ENCODE results near the gene CNOT2. TPM values are rescaled to one million over a fixed set of nuclear protein-coding genes. Genes with fewer than 3 reads are reported as not detected.
"Not testable (repeated sequence)": the region's sequence is repeated elsewhere in the genome, so short reads cannot be mapped to it uniquely, and the experiment has no call there.

CNOT2 gene
- total RNA-seq, 1 experiment from 2014 or later = 99.4 TPM

DNA sequence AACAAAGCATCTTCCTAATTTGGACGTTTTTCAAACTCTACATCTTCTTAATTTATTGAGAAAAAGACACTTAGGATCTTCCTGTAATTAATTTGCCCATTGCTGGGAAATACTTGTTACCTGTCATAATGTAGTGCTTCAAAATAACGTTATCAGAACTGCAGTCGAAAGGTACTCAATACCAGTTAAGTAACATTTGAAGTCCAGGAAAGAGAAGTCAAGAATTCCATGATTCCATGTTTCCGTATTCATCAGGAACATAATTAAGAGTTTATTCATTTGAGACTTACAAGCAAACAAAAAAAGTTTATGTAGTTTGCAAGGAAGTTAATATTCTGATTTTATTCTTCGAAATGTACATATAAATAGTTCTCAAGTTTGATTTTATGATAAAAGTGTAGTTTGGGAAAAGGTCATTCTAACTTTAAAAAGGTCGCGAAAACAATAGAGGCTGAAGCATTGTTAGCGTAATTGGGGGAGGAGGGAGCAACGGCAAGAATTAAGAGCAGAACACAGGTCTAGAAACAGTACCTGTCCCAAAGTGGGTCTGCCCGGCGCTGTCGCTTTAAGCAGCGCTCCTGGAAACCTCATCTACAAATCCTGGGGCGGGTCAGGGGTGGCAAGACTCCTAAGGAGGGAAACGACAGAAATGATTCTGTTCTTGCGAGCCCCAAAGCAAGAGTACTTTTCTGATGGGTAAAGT is 121.6 kb downstream of the CNOT2 start:
- no peak for DNase-seq (ENCODE audit: low read depth)

GRCh38 chr12:70365398-70365647 is 122.1 kb downstream of the CNOT2 start:
- DNase-seq (ENCODE audit: low read depth) = no peak

GRCh38 chr12:70365648-70366518 is 122.7 kb downstream of the CNOT2 start, which contains the start of gene KCNMB4:
TSS of gene KCNMB4 (plus strand) at chr12:70366290. CDS start at chr12:70366735, 445 bp downstream.
- peak; percentile 16 for DNase-seq (ENCODE audit: low read depth)

DNA sequence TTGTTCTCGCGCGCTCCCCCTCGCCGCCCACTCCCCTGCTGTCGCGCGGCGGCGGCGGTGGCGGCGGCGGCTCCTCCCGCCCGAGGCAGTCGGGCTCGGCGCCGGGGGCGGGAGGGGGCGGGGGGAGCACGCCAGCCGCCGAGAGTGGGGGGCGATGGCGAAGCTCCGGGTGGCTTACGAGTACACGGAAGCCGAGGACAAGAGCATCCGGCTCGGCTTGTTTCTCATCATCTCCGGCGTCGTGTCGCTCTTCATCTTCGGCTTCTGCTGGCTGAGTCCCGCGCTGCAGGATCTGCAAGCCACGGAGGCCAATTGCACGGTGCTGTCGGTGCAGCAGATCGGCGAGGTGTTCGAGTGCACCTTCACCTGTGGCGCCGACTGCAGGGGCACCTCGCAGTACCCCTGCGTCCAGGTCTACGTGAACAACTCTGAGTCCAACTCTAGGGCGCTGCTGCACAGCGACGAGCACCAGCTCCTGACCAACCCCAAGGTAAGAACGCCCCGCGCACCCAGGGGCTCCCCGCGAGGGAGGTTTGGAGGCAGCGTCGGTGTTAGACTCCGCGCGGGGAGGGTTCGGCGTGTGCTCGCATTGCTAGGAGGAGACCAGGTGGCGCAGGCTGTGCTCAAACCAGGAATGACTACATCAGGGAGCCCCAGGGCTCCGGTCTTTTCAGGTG is 123.5 kb downstream of the CNOT2 start:
- peak; percentile 31 for DNase-seq (ENCODE audit: low read depth)

DNA sequence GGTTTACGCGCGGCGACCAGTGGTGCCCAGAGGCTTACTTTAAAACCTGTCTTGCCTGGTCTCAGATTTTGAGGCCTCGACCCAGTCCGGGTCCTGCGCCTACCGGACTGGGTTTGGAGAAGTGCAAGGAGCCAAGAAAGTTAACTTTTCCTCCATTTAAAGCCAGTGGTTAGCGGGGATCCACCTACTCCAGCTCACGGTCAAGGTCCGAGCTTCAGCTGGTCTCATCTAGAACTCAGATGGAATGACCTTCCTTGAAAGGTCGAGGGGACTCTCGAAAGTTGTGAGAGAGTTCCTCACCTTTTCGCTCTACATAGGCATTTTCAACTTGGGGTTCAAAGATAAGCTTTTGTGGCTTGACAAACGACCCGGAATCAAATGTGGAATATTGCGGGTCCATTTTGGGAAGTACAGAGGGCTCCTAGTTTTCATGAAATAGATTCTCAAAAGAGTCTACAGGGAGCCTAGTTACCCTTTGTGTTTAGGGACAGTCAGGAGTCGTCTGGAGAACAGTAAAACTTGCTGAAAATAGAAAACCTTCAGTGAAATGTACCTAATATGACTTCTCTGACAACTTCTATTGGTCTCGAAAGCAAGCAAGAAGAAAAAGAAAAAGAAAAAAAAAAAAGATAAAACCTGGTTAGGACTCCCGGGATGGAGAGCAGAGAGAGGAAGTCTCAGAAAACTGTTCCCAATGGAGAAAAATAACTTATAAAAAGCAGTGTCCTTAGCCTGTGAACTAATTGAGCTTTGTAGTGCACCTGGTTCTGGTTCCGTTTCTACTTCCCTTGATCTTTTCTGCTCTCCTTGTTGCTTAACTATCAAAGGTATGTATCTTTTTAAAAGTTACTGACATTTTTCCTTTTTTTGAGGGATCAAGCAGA is 124.3 kb downstream of the CNOT2 start:
- DNase-seq (ENCODE audit: low read depth) = no peak

DNA sequence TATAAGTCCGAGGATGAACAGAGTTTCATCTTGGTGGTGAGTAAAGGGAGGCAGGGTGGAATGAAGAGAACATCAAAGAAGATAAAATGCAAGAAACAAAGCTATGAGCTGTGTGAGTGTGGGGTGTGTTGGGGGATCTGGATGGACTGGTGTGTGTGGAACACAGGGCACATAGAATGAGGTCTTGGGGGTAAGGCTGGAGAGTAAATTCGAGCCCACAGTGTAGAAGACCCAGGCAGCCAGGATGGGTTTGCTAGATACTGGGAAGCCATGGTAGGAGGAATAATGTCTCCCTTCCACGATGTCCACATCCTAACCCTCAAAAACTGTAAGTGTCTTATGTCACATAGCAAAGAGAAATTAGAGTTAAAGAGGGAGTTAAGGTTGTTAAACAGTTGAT is 129.6 kb downstream of the CNOT2 start:
- DNase-seq (ENCODE audit: low read depth) = no peak

- no peak for DNase-seq (ENCODE audit: low read depth)
Observed at GRCh38 chr12:70379846-70380245, 136.6 kb downstream of the CNOT2 start.

- DNase-seq (ENCODE audit: low read depth) = no peak
Observed at GRCh38 chr12:70383484-70383883, 140.3 kb downstream of the CNOT2 start.

DNA sequence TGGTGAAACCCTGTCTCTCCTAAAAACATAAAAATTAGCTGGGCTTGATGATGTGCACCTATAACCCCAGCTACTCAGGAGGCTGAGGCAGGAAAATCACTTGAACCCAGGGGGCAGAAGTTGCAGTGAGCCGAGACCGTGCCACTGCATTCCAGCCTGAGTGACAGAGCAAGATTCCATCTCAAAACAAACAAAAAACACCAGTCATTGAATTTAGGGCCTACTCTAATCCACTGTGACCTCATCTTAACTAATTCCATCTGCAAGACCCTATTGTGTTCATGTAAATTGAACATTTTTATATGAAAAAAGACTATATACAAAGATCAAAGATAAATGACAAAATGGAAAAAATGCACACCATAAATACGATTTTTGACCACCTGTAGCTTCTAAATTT is 140.7 kb downstream of the CNOT2 start:
- no peak for DNase-seq (ENCODE audit: low read depth)

GRCh38 chr12:70386771-70387170 is 143.5 kb downstream of the CNOT2 start:
- DNase-seq (ENCODE audit: low read depth) = no peak

DNA sequence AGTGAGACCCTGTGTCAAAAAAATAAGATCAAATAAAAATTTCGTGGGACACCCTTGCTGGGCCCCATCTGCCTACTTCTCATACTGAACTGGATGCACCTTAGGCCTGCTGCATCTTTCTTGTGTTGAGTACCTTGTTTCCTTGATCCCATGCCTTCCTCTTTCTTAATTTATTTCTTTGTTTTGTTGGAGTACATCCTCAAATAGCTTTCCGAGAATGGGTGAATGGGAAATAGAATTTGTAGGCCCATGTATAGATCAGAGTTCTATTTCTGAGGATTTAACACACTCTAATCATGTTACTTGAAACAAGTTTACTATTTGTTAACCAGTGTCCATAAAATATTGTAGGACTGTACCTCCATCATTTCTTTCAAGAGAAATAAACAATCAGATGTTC is 146.4 kb downstream of the CNOT2 start:
- DNase-seq (ENCODE audit: low read depth) = no peak

GRCh38 chr12:70392631-70393030 is 149.4 kb downstream of the CNOT2 start:
- DNase-seq (ENCODE audit: low read depth) = not testable (repeated sequence)

DNA sequence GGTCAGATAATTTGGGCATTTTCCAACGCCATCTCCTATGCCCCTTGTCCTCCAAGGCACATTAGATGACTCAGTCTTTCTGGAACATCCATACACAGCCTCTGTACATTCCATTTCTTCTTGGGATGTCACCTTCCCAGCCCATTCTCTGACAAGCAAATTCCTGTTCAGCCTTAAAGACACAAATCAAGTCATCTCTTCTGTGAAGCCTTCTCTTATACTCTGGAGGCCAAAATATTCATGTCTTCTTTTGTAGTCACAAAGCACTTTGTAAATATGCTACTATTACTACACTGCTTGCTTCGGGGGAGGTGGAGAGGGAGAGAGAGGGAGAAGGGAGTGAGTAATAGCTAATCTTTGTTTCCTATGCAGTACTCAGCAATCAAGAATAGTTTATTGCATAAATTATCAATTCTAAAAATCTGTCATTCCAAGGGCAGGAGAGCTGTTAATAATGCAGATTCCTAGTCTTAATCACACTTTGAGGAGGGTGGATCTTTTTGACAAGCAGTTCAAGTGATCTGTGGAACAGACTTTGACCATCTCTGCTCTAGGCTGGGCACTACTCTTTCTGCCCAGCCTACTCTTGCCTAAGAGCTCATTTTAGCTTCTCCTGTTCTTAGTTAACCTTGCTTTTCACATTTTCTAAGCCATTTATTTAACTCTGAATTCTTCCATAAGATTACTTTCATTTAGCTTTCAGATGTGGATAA is 150.7 kb downstream of the CNOT2 start:
- peak; percentile 21 for DNase-seq (ENCODE audit: low read depth)

DNA sequence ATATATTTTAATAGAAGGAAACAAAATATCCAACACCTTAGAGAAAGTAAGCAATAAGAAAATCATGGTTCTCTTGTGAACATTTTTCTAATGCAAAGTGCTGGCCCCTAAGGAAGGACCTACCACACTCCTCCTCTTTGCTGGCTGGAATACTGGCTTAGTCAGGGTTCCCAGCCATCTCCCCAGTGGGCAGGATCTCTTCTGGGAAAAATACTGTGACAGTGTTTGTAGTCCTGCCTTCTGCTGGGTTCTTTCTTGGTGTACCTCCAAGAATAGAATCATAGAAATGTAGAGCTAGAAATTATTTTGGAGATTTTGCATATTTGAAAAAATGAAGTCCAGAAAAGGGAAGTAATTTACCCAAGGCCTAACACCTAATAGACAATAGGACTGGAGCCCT is 154.8 kb downstream of the CNOT2 start:
- no peak for DNase-seq (ENCODE audit: low read depth)

DNA sequence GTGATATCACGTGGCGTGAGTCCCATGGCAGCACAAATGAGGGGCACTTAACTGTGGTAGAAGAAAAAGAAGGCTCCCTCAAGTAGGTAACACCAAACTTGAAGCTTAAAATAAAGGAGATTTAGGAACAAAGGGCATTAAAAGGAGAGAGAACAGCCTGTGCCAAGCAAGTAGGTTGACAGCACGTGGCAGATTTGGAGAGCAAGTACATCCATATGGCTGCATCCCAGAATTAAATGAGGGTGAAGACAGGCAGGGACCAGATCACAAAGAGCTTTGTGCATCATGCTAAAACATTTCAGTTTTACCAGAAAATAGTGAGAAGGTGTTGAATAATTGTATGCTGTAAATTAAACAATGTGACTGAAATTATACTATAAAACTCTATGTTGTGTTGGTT is 155.6 kb downstream of the CNOT2 start:
- no peak for DNase-seq (ENCODE audit: low read depth)

- no peak for DNase-seq (ENCODE audit: low read depth)
Observed at GRCh38 chr12:70399311-70399710, 156.1 kb downstream of the CNOT2 start.

GRCh38 chr12:70400124-70400523 is 156.9 kb downstream of the CNOT2 start:
- DNase-seq (ENCODE audit: low read depth) = no peak

- peak; percentile 7 for DNase-seq (ENCODE audit: low read depth)
Observed at GRCh38 chr12:70402597-70402996, 159.4 kb downstream of the CNOT2 start.

DNA sequence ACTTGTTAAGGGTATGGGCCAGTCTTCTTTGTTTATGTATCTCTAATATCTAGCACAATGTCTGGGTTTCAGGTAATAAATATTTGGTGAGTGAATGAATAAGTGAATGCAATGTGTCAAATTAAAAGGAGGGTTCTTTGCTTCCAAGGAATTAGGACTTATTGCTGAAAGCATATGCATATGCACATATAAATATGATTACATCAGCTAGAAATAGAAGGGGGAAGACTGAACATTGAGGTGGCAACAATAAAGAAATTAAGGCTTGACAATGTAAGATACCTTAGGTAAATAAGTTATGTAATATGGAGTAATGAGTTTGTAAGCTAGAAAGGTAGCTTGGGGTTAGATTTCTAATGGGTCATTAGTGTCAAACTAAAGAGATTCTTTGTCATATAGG is 160.6 kb downstream of the CNOT2 start:
- no peak for DNase-seq (ENCODE audit: low read depth)
